SK-N-SH treated with all-trans-retinoic acid at 6 μM for 48 hours (cell line): ENCODE measurements around the gene CASS4.

Experiments used
- ATAC-seq: fragments of 200-7000 bp; cut with Tn5 transposase; 3 replicates; pipeline ENCODE4 v1.9.1; 2020; ENCODE audit warnings: mild to moderate bottlenecking, moderate library complexity
- ARNTL ChIP-seq: fragments of 450-650 bp; formaldehyde crosslinking; IDR thresholded peaks from 2 replicates; pipeline ENCODE4 v1.5.0; 2020; ENCODE audit warnings: low read depth, mild to moderate bottlenecking, moderate library complexity, borderline replicate concordance
- BACH2 ChIP-seq: fragments of 250-450 bp; sonication (Bioruptor Pico); IDR thresholded peaks from 2 replicates; pipeline ENCODE4 v1.9.0; 2021; ENCODE audit warnings: mild to moderate bottlenecking, borderline replicate concordance
- CREB5 ChIP-seq: fragments of 250-450 bp; sonication (Bioruptor Pico); IDR thresholded peaks from 2 replicates; pipeline ENCODE4 v1.5.1; 2020; ENCODE audit warnings: low read depth, mild to moderate bottlenecking, moderate library complexity
- CSDC2 ChIP-seq: fragments of 250-450 bp; sonication (Bioruptor Pico); IDR thresholded peaks from 2 replicates; pipeline ENCODE4 v1.5.0; 2020; ENCODE audit warnings: mild to moderate bottlenecking, moderate library complexity
- CSRNP3 ChIP-seq: fragments of 250-450 bp; sonication (Bioruptor Pico); IDR thresholded peaks from 2 replicates; pipeline ENCODE4 v1.5.1; 2021; ENCODE audit warnings: mild to moderate bottlenecking, moderate library complexity
- ESRRG ChIP-seq: fragments of 250-450 bp; sonication (Bioruptor Pico); IDR thresholded peaks from 2 replicates; pipeline ENCODE4 v1.6.1; 2021; ENCODE audit warnings: mild to moderate bottlenecking
- GLIS3 ChIP-seq: fragments of 250-450 bp; sonication (Bioruptor Pico); IDR thresholded peaks from 2 replicates; pipeline ENCODE4 v1.5.0; 2020; ENCODE audit warnings: mild to moderate bottlenecking, moderate library complexity
- ISL1 ChIP-seq: fragments of 250-450 bp; sonication (Bioruptor Pico); IDR thresholded peaks from 2 replicates; pipeline ENCODE4 v2.1.2; 2022; ENCODE audit warnings: mild to moderate bottlenecking, moderate library complexity
- OSR1 ChIP-seq: fragments of 250-450 bp; sonication (Bioruptor Pico); IDR thresholded peaks from 2 replicates; pipeline ENCODE4 v1.8.0; 2022; ENCODE audit warnings: moderate library complexity, mild to moderate bottlenecking, inconsistent platforms
- PATZ1 ChIP-seq: fragments of 250-450 bp; sonication (Bioruptor Pico); IDR thresholded peaks from 2 replicates; pipeline ENCODE4 v1.8.0; 2020; ENCODE audit warnings: mild to moderate bottlenecking, moderate library complexity, borderline replicate concordance
- POU6F1 ChIP-seq: fragments of 250-450 bp; sonication (Bioruptor Pico); IDR thresholded peaks from 2 replicates; pipeline ENCODE4 v1.8.0; 2021; ENCODE audit warnings: low read depth, mild to moderate bottlenecking, moderate library complexity, borderline replicate concordance
- PPARA ChIP-seq: fragments of 250-450 bp; sonication (Bioruptor Pico); IDR thresholded peaks from 2 replicates; pipeline ENCODE4 v1.5.0; 2020; ENCODE audit warnings: mild to moderate bottlenecking, borderline replicate concordance
- SNAI2 ChIP-seq: fragments of 250-450 bp; sonication (Bioruptor Pico); IDR thresholded peaks from 2 replicates; pipeline ENCODE4 v1.5.0; 2020; ENCODE audit warnings: mild to moderate bottlenecking, moderate library complexity
- TCF4 ChIP-seq: fragments of 250-450 bp; sonication (Bioruptor Pico); IDR thresholded peaks from 2 replicates; pipeline ENCODE4 v1.8.0; 2021; ENCODE audit warnings: mild to moderate bottlenecking, moderate library complexity, borderline replicate concordance
- TOX ChIP-seq: fragments of 250-450 bp; sonication (Bioruptor Pico); IDR thresholded peaks from 2 replicates; pipeline ENCODE4 v1.8.0; 2021; ENCODE audit warnings: mild to moderate bottlenecking, moderate library complexity, borderline replicate concordance
- TSHZ2 ChIP-seq: fragments of 250-450 bp; sonication (Bioruptor Pico); IDR thresholded peaks from 2 replicates; pipeline ENCODE4 v1.5.0; 2020; ENCODE audit warnings: mild to moderate bottlenecking, moderate library complexity
- ZC3H10 ChIP-seq: fragments of 250-450 bp; sonication (Bioruptor Pico); IDR thresholded peaks from 2 replicates; pipeline ENCODE4 v1.5.1; 2021; ENCODE audit warnings: mild to moderate bottlenecking, moderate library complexity
- ZFP3 ChIP-seq: fragments of 250-450 bp; sonication (Bioruptor Pico); IDR thresholded peaks from 2 replicates; pipeline ENCODE4 v1.5.0; 2020; ENCODE audit warnings: mild to moderate bottlenecking, moderate library complexity
- ZFP30 ChIP-seq: fragments of 450-650 bp; formaldehyde crosslinking; IDR thresholded peaks from 2 replicates; pipeline ENCODE4 v1.5.0; 2022; ENCODE audit warnings: mild to moderate bottlenecking, moderate library complexity
- ZNF565 ChIP-seq: fragments of 450-650 bp; formaldehyde crosslinking; conservative IDR thresholded peaks from 2 replicates; pipeline ENCODE4 v1.5.0; 2020; ENCODE audit warnings: low read depth, mild to moderate bottlenecking, moderate library complexity
- ZNF70 ChIP-seq: fragments of 450-650 bp; formaldehyde crosslinking; IDR thresholded peaks from 2 replicates; pipeline ENCODE4 v1.5.0; 2020; ENCODE audit warnings: mild to moderate bottlenecking, moderate library complexity
- ZNF8 ChIP-seq: fragments of 450-650 bp; formaldehyde crosslinking; IDR thresholded peaks from 2 replicates; pipeline ENCODE4 v1.5.0; 2020; ENCODE audit warnings: mild to moderate bottlenecking, moderate library complexity

The CASS4 gene

DNA sequence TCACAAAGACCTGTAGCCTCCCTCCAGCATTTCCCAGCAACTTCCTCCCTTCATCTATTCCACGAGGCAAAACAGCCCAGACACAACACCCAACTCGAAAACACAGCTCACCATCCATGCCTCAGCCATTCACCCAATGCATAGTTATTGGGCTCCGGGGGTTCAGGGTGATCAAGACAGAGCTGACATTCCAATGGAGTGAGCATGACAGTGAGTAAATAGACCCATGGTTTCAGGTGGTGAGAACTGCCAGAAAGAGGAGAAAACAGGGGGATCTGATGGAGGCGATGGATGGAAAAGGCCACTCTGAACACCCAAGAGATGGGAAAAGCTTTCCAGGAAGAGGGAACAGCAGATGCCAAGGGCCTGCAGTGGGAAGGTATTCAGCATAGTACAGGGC, 5.9 kb downstream of the CASS4 start (continued):
- TF ChIP-seq CSRNP3 (no peak), ZFP30 (CRISPR knock-in tag) (no peak)
- TF ChIP-seq, all 23 proteins: peak for 0

- TF ChIP-seq ARNTL (CRISPR knock-in tag) (no peak), SNAI2 (CRISPR knock-in tag) (no peak), ZNF70 (CRISPR knock-in tag) (no peak)
- no peak for ATAC-seq
Observed at GRCh38 chr20:56418385-56418861, 6.4 kb downstream of the CASS4 start.

- TF ChIP-seq ZFP30 (CRISPR knock-in tag) (no peak), ZNF70 (CRISPR knock-in tag) (no peak), PATZ1 (CRISPR knock-in tag) (no peak), GLIS3 (CRISPR knock-in tag) (no peak), CSRNP3 (no peak), TOX (no peak), ZNF565 (CRISPR knock-in tag) (no peak), PPARA (CRISPR knock-in tag) (no peak), CREB5 (CRISPR knock-in tag) (no peak), TSHZ2 (CRISPR knock-in tag) (no peak), CSDC2 (no peak), ZFP3 (CRISPR knock-in tag) (no peak), ISL1 (CRISPR knock-in tag) (no peak), ZC3H10 (CRISPR knock-in tag) (no peak), BACH2 (CRISPR knock-in tag) (no peak)
- ATAC-seq: no peak
Observed at GRCh38 chr20:56420028-56420427, 8.0 kb downstream of the CASS4 start.

GRCh38 chr20:56420940-56421688, 9.1 kb downstream of the CASS4 start:
- no peak for ATAC-seq
- TF ChIP-seq ZFP3 (CRISPR knock-in tag) (no peak), TCF4 (no peak), ZFP30 (CRISPR knock-in tag) (no peak), CSDC2 (no peak), BACH2 (CRISPR knock-in tag) (no peak), ZNF8 (CRISPR knock-in tag) (no peak), CSRNP3 (no peak), ISL1 (CRISPR knock-in tag) (no peak), SNAI2 (CRISPR knock-in tag) (no peak), GLIS3 (CRISPR knock-in tag) (no peak), ESRRG (CRISPR knock-in tag) (no peak), POU6F1 (CRISPR knock-in tag) (no peak), ZNF565 (CRISPR knock-in tag) (no peak), TOX (no peak), ZNF70 (CRISPR knock-in tag) (no peak), OSR1 (CRISPR knock-in tag) (no peak), PPARA (CRISPR knock-in tag) (no peak)
